Measurements from ENCODE around the gene P3R3URF.

DNA sequence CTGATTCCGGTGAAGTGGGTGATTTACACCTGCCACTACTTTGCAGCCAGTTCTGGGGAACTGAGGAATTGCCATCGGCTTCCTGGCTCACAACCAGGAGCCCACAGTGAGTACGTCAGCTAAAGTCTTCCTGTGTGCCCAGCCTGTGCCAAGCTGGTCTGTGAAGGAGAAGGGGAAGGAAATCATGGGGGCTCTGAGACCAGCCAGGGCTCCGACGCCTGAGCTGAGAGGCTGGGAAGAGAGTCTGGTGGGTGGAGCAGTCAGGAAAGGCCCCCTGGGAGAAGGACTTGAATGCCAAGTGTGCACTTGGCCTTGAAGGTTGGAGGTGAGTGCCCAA is 28.1 kb upstream of the P3R3URF start:
- TF ChIP-seq, protein P1, sequence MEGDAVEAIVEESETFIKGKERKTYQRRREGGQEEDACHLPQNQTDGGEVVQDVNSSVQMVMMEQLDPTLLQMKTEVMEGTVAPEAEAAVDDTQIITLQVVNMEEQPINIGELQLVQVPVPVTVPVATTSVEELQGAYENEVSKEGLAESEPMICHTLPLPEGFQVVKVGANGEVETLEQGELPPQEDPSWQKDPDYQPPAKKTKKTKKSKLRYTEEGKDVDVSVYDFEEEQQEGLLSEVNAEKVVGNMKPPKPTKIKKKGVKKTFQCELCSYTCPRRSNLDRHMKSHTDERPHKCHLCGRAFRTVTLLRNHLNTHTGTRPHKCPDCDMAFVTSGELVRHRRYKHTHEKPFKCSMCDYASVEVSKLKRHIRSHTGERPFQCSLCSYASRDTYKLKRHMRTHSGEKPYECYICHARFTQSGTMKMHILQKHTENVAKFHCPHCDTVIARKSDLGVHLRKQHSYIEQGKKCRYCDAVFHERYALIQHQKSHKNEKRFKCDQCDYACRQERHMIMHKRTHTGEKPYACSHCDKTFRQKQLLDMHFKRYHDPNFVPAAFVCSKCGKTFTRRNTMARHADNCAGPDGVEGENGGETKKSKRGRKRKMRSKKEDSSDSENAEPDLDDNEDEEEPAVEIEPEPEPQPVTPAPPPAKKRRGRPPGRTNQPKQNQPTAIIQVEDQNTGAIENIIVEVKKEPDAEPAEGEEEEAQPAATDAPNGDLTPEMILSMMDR (IDR thresholded peaks at IDR 0.05; ENCODE audit: insufficient read depth, low read length): no peak
- no peak for TF ChIP-seq POLR2AphosphoS5 (IDR thresholded peaks at IDR 0.05; ENCODE audit: low read depth)

Measured in HL-60 (cell line).